Measurements from ENCODE around the gene SFTPA2. TPM values are rescaled to one million over a fixed set of nuclear protein-coding genes. Genes with fewer than 3 reads are reported as not detected.
"Not testable (repeated sequence)": the region's sequence is repeated elsewhere in the genome, so short reads cannot be mapped to it uniquely, and the experiment has no call there.

SFTPA2 gene
- polyA plus RNA-seq, 1 donor, result not detected

DNA sequence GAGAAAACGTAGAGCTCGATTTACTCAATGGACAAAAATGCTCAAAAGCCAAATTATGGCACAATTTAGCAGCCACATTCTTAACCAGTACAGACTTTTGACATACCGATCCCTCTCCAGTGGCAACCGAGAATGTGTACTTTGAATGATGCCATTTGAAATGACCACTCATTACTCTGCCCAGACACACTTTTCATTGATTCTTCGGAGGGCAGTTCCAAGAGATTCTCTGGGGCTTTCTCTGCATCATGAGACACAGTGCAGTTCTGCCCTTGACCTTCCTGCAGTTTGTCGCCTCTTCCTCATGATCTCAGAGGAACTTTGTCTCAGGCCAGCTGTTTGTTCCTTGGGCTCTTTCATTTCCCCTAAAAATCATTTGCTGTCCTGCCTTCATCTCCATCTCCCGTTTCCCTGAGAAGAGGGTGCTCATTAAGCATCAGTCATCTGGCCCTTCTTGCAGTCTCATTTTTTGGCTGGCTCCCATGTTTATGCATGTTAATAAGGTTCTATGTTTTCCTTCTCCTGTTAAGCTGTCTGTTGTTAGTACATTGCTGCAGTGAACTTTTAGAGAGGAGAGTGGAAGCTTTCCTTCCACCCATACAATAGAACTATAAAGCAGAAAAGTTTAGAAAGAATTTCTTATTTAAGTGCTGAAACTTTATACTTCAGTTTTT lies 43.5 kb downstream of the SFTPA2 start:
- H3K4me3 ChIP-seq (ENCODE audit: low read length); H3K4me1 ChIP-seq (ENCODE audit: control insufficient read depth, insufficient read depth, low read length); H3K36me3 ChIP-seq (ENCODE audit: control insufficient read depth, insufficient read depth, low read length); H3K27me3 ChIP-seq (ENCODE audit: control insufficient read depth, insufficient read depth, low read length); DNase-seq; H3K27ac ChIP-seq (ENCODE audit: low read length); H3K9me3 ChIP-seq (ENCODE audit: control insufficient read depth, low read depth, low read length): not testable (repeated sequence)
- WGBS (ENCODE audit: insufficient coverage, low lambda C conversion rate), result no CpG with 5 or more reads among the region's 7 CpGs

DNA sequence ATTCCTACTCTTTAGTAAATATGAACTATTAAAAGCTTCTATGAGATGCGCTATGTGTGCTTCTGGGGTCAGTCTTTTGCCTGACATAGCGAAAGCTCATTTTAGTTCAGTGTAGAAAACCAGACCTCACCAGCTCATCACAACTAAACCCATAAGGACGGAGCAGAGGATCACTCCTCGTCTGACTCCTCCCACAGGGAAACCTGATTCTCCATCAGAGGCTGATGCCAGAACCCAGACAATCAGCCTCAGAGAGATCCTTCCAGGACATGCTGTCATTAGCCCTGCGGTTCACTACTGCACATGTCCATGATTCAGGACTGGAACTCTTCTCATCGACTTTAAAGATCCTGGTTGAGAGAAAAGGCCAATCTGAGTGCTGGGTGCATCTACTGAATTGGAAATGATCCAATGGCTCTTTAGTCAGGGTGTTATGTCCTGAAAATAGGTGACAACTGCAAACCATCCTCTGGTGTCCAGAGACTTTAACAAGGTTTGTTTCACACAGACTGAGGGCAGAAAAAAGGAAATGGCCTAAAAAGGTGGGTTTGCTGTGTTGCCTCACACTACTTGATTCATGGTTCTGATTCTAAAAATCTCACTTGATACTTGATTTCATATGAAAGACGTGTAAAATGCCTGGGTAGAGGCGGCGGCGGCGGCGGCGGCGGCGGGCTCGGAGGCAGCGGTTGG lies 48.2 kb downstream of the SFTPA2 start, which contains the start of gene EIF5AL1:
Gene EIF5AL1 (plus strand): TSS at position 643 of the 693 bp plus-strand sequence. CDS start 117 bp downstream, outside the sequence.
- WGBS (ENCODE audit: insufficient coverage, low lambda C conversion rate), result no CpG with 5 or more reads among the region's 17 CpGs

DNA sequence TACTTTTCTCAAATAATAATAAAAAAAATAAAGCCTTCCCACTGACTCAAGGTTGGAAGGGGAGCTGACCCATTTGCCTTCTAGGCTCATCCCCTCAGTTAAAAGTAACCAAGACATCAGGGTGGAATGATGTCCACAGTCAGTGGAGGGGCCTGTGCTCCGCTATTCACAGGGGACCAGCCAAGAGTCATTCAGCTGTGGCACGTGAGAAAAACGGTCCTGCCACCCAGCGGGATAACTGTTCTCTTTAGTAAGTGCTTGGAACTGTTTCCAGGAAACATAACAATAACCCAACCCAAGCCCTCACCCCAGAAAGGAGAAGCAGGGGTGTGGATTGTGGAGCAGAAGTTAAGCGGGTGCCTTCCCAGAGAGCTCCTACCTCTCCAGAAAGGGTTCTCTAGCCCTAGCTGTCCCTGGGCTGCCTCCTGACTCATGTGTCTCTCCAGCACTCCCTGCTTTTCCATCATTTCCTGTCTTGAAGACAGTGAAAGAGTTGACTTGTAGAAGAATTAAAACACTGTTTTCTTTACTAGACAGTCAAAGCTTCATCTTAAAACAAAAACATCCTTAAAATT lies 50.2 kb downstream of the SFTPA2 start:
- H3K9me3 ChIP-seq (ENCODE audit: control insufficient read depth, low read depth, low read length); DNase-seq; H3K4me3 ChIP-seq (ENCODE audit: low read length); H3K27ac ChIP-seq (ENCODE audit: low read length); H3K36me3 ChIP-seq (ENCODE audit: control insufficient read depth, insufficient read depth, low read length); H3K4me1 ChIP-seq (ENCODE audit: control insufficient read depth, insufficient read depth, low read length); H3K27me3 ChIP-seq (ENCODE audit: control insufficient read depth, insufficient read depth, low read length): not testable (repeated sequence)
- WGBS (ENCODE audit: insufficient coverage, low lambda C conversion rate), result no CpG with 5 or more reads among the region's 5 CpGs

More for the DNA sequence above, 48.2 kb downstream of the SFTPA2 start, which contains the start of gene EIF5AL1:
- DNase-seq; H3K4me3 ChIP-seq (ENCODE audit: low read length); H3K4me1 ChIP-seq (ENCODE audit: control insufficient read depth, insufficient read depth, low read length); H3K36me3 ChIP-seq (ENCODE audit: control insufficient read depth, insufficient read depth, low read length); H3K27me3 ChIP-seq (ENCODE audit: control insufficient read depth, insufficient read depth, low read length); H3K27ac ChIP-seq (ENCODE audit: low read length); H3K9me3 ChIP-seq (ENCODE audit: control insufficient read depth, low read depth, low read length): not testable (repeated sequence)

DNA sequence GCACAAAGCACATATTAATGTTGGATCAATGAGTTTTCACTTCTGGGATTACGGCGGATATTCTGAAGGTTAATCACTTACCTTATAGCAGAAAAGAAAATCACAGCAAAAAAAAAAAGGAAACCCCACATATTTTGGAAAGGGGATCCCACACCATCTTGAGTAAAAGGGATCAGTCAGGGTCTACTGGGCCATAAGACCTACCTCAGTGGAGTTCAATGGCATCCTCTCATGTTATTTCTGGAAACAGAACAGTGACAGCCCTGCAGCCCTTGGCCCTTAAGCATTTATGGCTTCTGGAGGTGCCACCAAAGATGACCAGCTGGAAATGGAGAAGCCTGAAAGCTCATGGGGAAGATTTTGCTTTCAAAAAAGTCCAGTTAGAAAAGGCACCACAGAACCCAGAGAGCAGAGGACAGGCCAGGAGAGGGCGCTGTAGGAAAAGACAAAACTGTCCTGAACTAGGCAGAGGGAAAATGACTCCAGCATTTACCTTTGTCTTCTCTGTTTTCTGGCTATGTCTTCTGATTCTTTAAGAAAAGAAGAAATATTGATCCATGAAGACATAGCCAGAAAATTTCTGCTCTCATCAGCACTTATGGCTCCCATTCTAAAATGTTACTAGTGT lies 50.8 kb downstream of the SFTPA2 start:
- not testable (repeated sequence) for H3K4me3 ChIP-seq (ENCODE audit: low read length); H3K9me3 ChIP-seq (ENCODE audit: control insufficient read depth, low read depth, low read length); H3K27ac ChIP-seq (ENCODE audit: low read length); DNase-seq; H3K36me3 ChIP-seq (ENCODE audit: control insufficient read depth, insufficient read depth, low read length); H3K4me1 ChIP-seq (ENCODE audit: control insufficient read depth, insufficient read depth, low read length); H3K27me3 ChIP-seq (ENCODE audit: control insufficient read depth, insufficient read depth, low read length)
- no CpG with 5 or more reads among the region's 3 CpGs for WGBS (ENCODE audit: insufficient coverage, low lambda C conversion rate)

DNA sequence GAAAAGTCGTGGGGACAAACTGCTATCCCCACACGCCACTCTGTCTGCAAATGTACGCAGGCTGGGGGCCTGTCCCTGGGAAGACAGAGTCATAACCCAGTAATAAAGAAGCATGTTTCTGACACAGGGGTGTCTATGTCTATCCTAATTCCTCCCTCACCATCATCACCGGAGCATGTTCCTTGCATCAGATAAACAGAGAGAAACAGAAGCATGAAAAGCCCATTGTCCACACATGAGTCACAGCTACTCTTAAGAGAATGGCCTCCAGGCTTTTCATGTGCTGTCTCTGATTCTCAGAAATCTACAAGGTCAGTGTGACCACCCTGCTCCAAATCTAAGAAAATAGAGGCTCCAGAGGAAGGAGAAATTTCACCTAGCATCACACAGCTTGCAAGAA lies 52.0 kb downstream of the SFTPA2 start:
- H3K27me3 ChIP-seq (ENCODE audit: control insufficient read depth, insufficient read depth, low read length); H3K4me3 ChIP-seq (ENCODE audit: low read length); H3K4me1 ChIP-seq (ENCODE audit: control insufficient read depth, insufficient read depth, low read length); H3K9me3 ChIP-seq (ENCODE audit: control insufficient read depth, low read depth, low read length); DNase-seq; H3K36me3 ChIP-seq (ENCODE audit: control insufficient read depth, insufficient read depth, low read length); H3K27ac ChIP-seq (ENCODE audit: low read length): not testable (repeated sequence)
- no CpG with 5 or more reads among the region's 4 CpGs for WGBS (ENCODE audit: insufficient coverage, low lambda C conversion rate)

DNA sequence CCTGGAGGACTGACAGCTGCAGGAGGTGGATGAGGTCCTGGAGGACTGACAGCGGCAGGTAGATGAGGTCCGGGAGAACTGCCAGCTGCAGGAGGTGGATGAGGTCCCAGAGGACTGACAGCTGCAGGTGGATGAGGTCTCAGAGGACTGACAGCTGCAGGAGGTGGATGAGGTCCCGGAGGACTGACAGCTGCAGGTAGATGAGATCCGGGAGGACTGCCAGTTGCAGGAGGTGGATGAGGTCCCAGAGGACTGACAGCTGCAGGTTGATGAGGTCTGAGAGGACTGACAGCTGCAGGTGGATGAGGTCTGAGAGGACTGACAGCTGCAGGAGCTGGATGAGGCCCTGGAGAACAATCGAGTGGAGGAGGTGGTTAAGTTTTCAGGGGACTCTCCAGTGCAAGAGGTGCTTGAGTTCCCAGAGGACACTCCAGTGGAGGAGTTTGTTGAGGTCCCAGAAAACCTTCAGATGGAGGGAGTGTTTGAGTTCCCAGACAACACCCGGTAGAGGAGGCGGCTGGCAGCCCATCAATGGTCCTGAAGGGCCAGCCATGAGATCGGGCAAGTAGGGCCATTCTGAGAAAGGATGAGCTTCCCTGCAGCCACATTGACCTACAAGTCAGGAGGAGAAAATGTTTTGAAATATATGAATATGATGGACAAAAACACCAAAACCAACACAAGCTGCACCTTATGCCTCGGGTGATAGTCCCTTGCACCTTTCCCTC lies 52.6 kb downstream of the SFTPA2 start:
- Histone ChIP-seq H3K9me3 (ENCODE audit: control insufficient read depth, low read depth, low read length) (no peaks in the 10 kb centered on the region), H3K4me1 (ENCODE audit: control insufficient read depth, insufficient read depth, low read length) (no peaks in the 10 kb centered on the region), H3K27ac (ENCODE audit: low read length) (no peak overlapping the region), H3K27me3 (ENCODE audit: control insufficient read depth, insufficient read depth, low read length) (peaks cover 7% of the 10 kb centered on the region), H3K4me3 (ENCODE audit: low read length) (no peak overlapping the region), H3K36me3 (ENCODE audit: control insufficient read depth, insufficient read depth, low read length) (no peaks in the 10 kb centered on the region)
- no peak for DNase-seq
- WGBS (ENCODE audit: insufficient coverage, low lambda C conversion rate), result 83% methylated on average over 2 of the region's 9 CpGs

Other genes starting within 250 kb of the SFTPA2 start
- gene PPIF, start 212.9 kb downstream of the SFTPA2 start, polyA plus RNA-seq, result 67.5 TPM
- 23.8 TPM for gene ZCCHC24, start 114.8 kb downstream of the SFTPA2 start, polyA plus RNA-seq
- gene EIF5AL1, start 47.9 kb downstream of the SFTPA2 start, polyA plus RNA-seq, result 0.39 TPM
- gene SFTPA1, start 50.5 kb upstream of the SFTPA2 start, polyA plus RNA-seq, result not detected
- gene NUTM2B, start 142.8 kb upstream of the SFTPA2 start, polyA plus RNA-seq, result 1.3 TPM